LNCAP (cell line): Measurements from ENCODE around the gene SSU72.

Experiments used
- TF ChIP-seq, protein P1 (sequence below): fragments of 450-650 bp; IDR thresholded peaks from 2 replicates; pipeline ENCODE4 v1.5.1; 2017; ENCODE audit warnings: mild to moderate bottlenecking

SSU72 gene

DNA sequence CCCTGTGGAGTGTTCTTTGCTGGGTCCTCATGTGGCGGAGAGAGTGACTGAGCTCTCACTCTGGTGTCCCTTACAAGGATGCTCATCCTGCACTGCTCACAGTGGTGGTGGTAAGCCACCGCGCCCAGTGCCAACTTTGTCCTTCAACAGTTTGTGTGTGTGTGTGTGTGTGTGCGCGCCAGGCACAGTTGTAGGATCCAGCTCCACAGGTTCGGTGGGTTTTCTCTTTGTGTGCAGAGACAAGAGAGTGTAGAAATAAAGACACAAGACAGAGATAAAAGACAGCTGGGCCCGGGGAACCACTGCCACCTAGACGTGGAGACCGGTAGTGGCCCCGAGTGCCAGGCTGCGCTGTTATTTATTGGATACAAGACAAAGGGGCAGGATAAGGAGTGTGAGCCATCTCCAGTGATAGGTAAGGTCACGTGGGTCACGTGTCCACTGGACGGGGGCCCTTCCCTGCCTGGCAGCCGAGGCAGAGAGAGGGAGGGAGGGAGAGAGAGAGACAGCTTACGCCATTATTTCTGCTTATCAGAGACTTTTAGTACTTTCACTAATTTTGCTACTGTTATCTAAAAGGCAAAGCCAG, 69.8 kb downstream of the SSU72 start:
- TF ChIP-seq, protein P1, sequence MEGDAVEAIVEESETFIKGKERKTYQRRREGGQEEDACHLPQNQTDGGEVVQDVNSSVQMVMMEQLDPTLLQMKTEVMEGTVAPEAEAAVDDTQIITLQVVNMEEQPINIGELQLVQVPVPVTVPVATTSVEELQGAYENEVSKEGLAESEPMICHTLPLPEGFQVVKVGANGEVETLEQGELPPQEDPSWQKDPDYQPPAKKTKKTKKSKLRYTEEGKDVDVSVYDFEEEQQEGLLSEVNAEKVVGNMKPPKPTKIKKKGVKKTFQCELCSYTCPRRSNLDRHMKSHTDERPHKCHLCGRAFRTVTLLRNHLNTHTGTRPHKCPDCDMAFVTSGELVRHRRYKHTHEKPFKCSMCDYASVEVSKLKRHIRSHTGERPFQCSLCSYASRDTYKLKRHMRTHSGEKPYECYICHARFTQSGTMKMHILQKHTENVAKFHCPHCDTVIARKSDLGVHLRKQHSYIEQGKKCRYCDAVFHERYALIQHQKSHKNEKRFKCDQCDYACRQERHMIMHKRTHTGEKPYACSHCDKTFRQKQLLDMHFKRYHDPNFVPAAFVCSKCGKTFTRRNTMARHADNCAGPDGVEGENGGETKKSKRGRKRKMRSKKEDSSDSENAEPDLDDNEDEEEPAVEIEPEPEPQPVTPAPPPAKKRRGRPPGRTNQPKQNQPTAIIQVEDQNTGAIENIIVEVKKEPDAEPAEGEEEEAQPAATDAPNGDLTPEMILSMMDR = peak; percentile 84
